ENCODE measurements around the gene GHRH.

GHRH gene

GRCh38 chr20:37260923-37261322, 691 bp downstream of the GHRH start:
- DNase-seq (ENCODE audit: low read depth): no peak

DNA sequence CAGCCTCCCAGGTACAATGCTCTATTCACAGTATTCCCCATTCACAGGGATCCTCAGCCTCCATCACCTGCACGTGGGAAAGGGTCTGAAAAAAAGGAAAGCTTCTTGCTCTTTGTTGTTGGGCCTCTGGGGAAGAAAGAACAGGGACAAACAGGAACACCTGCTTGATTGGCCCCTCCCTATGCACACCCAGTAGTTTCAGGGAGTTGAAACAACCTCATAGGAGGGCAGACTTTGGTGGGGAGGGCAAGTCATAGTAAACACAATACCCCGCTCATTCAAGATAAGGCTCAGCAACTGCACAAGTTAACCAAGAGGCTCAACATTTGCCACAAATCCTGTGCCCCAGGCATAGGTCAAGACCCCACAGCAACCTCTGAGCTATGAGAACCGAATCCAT, 1.7 kb downstream of the GHRH start:
- DNase-seq (ENCODE audit: low read depth): no peak

DNA sequence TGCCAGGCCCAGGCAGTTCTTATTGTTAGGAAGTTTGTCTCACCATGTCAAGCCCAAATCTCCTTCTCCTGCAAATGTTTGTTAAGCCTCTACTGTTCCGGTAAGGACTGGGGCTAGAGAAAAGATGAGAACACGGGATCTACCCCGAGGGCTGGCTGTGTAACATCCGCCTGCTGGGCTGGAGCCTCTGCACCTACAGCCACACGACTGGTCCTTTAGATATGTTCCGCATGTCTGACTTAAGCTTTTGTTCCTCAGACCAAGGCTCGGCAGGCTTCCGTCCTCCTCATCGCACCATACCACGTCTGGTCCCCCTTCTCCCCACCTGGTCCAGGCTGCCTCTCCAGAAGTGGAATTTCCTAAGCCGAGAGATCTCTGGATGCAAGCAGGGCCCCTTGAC, 2.6 kb downstream of the GHRH start:
- DNase-seq (ENCODE audit: low read depth): no peak

DNA sequence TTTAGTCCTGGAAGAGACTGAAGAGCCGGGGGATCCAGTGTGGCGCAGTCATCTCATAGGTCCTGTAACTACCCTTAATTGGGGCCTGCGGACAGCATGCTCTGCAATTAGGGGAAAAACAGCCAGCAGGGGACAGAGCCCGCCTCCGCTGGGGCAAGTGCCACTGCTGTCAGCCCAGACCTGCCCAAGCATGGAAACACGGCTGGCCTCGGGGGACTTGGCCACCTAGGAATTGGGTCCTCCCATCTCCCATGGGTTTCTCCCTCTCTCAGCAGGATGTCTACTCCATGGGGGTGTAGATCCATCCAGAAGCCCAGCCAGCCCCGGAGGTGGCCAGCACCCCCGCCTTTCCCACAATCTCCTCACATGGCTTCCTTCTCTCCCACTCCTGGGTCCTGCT, 3.6 kb downstream of the GHRH start:
- DNase-seq (ENCODE audit: low read depth): no peak

DNA sequence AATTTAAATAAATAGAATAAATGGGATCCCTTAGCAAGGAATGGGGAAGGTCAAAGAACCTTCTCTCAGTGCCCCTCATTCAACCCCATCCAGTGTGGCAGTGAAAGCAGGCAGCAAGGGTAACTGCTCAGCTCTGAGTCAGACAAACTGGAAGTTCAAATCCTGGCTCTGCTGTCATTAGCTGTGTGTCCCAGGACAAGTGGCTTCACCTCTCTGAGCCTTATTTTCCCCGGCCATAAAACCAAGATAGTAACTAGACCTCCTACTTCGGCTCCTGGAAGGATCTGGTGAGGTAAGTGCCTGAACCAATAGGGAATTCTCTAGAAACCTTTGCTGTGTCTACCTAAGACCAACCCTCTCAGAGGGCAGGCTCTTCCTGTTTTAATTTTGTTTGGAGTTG, 4.1 kb downstream of the GHRH start:
- DNase-seq (ENCODE audit: low read depth): no peak

DNA sequence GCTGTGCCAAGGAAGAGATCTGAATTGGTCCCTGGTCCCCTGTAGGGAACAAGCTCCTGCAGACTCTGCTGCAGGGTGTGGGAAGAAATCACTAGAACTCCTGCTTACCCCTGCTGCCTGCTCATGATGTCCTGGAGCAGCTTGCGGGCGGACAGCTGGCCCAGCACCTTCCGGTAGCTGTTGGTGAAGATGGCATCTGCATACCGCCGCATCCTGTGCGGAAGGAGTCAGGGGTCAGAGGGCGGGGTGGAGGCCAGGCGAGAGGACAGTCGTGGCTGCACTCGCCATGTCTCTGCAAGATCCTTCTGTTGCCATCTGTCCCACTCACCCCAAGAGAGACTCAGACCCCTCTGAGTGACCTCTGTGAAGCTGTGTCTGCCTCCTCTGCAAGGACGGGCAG, 5.3 kb downstream of the GHRH start:
- DNase-seq (ENCODE audit: low read depth): no peak

GRCh38 chr20:37254114-37254878, 7.3 kb downstream of the GHRH start:
- no peak for DNase-seq (ENCODE audit: low read depth)

DNA sequence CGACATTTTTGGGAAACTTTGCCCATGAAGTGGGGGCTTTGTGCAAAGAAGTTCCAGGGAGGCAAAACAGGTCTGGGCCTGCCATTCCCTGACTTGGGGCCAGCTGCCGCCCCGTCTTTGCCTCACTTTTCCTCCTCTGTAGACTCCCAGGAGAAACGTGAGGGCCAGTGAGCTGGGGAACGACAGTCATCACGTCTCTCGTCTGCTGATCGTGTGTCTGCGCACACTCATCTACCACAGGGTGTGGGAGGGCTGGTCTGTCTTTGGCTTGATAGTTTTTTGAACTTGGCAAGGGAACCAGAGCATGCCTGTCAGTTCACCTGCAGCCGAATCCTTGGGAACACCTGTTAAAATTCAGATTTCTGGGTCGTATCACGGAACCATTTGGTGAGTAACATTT, 8.5 kb downstream of the GHRH start:
- DNase-seq (ENCODE audit: low read depth): no peak

DNA sequence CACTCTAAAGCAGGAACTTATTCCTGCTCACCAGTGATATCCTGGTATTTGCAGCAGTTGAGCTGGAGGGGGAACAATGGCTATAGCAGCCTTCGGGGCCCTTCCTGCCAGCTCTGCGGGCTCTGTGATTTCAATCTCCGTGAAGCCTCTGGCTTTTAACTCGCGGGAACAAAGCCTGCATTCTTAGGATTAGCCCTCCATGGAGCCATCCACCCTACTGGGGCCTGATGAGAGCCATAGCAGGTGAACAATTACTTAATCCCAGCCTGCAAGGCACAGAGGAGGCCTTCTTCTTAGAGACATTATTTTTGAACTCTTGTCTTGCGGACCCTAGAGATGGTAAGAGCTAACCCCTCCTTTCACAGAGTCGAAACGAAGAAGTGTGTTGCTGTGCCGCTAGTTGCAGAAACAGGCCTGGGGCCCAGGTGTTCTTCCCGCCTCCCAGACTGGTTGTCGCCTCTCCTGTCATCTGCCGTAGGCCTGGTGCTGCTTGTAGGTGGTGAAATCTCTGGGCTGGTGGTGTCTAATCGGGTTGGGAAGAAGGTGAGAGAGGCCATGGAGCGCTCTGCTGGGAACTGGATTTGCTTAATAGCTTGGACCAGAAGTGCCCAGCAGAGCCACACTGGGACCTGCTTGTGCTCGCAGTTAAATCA, 9.7 kb downstream of the GHRH start:
- no peak for DNase-seq (ENCODE audit: low read depth)

DNA sequence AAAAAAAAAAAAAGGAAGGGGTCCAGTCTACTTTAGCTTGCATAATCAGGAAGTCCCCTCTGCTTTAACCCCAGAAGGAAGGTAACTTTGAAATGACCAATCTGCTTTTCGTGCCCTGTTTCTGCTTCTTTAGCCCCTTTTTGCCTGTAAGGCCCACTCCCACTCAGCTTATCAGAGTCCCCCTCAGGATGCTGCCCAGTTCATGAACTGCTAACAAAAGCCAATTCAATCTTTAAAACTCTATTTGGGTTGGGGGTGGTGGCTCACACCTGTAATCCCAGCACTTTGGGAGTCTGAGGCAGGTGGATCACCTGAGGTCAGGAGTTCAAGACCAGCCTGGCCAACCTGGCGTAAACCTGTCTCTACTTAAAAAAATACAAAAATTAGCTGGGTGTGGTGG, 12.3 kb downstream of the GHRH start:
- DNase-seq (ENCODE audit: low read depth): no peak

DNA sequence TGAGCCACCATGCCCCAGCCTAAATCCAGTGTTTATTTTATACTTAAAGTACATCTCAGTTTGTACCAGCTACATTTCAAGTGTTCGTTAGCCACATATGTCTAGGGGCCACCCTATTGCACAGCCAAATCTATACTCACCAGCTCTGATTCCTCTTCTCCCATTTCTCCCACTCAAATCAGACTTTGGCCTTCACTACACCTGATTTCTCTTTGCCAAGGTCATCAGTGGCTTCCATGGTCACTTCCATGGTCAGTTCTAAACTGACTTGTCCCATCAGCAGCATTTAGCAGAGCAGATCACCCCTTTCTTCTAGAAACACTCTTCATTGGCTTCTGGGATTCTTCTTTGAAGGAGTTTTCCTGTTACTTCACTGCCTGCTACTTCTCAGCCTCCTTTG, 14.1 kb downstream of the GHRH start:
- no peak for DNase-seq (ENCODE audit: low read depth)

DNA sequence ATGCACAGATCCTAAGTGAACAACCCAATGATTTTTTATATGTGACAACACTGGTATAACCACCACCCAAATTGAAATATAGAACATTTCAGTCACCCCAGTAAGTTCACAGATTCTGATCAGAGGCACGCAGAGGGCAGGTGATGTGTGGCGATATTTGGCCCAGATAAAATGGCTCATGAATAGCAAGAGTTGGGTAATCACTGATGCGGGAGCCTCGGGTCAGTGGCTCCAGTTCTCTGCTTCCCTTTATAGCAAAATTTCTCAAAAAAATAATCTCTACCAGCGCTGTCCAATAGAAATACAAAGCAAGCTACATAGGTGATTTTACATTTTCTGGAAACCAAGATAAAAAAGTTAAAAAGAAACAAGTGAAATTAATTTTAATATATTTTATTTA, 14.9 kb downstream of the GHRH start:
- DNase-seq (ENCODE audit: low read depth): no peak

- no peak for DNase-seq (ENCODE audit: low read depth)
Observed at GRCh38 chr20:37245216-37246150, 16.1 kb downstream of the GHRH start.

DNA sequence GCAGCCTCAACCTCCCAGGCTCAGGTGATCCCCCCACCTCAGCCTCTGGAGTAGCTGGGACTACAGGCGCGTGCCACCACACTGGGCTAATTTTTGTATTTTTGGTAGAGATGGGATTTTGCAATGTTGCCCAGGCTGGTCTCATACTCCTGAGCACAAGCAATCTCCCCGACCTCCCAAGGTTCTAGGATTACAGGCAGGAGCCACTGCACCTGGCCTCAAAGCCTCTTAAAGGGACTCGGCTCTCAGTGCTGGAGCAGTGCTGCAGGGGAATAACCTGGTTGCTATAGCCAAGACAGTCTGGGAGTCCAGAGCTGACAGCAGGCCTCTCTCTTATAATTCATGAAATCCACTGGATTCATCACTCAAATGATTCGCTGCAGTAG, 17.0 kb downstream of the GHRH start:
- DNase-seq (ENCODE audit: low read depth): no peak

DNA sequence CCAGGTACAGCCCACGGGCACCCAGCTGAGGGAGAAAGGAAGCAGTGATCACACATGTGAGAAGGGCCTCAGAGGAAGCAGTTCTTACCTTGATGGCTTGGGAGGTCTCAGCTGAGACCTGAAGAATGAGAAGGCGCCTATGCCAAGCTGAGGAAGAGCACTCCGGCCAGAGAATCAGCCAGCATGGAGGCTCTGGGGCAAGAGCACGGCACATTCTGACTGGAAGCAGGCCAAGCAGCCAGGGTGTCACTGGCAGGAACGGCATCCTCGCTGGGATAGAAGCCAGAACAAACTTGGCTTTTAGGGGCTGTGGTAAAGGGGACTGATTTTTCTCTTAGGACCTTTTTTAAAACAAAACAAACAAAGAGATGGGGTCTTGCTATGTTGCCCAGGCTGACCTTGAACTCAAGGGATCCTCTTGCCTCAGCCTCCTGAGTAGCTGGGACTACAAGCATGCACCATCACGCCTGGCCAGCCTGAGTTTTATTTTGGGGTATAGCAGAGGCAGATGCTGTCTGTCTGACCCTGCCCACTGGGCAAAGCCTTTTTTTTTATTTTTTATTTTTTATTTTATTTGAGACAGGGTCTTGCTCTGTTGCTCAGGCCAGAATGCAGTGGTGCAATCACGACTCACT, 17.6 kb downstream of the GHRH start:
- DNase-seq (ENCODE audit: low read depth): no peak

GRCh38 chr20:37243076-37243936, 18.3 kb downstream of the GHRH start:
- DNase-seq (ENCODE audit: low read depth): no peak

DNA sequence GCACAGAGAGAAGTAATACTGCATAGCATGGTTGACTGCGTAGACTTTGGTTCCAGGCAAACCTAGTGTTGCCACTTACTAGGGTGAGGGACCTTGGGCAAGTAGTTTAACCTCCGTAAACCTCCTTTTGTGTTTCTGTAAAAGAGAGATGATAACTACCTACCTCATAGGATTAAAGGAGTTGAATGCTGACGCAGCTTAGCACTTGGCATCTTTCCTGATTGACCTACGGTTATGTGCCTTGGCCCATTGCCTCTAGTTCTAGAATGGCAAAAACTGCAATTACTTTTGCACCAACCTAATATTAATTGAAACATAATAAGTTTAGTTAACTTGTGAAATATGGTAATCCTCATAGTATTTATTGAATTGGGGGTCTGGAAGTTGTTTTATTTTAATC, 19.1 kb downstream of the GHRH start:
- no peak for DNase-seq (ENCODE audit: low read depth)

- no peak for DNase-seq (ENCODE audit: low read depth)
Observed at GRCh38 chr20:37240337-37241067, 21.1 kb downstream of the GHRH start.

DNA sequence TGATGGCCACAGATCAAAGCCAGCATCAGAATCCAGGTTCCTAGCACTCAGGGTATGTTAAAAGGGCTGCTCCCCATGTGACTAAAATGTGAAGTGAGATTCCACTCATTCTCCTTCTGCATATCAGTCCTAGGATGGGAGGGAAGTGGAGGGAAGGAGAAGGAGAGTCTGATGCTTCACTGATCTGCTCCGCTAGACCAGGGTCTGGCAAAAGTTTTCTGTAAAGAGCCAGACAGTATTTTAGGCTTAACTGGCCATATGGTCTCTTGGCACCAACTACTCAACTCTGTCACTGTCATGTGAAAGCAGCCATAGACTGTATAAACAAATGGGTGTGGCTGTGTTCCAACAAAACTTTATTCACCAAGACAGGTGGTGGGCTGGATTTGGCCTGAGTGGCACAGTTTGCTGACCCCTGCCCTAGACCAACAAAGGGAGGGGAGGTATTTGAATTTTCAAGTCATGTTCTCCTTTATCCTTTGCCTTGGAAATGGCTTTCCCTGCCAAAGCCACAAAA, 22.6 kb downstream of the GHRH start:
- DNase-seq (ENCODE audit: low read depth): no peak

GRCh38 chr20:37238426-37238825, 23.2 kb downstream of the GHRH start:
- no peak for DNase-seq (ENCODE audit: low read depth)

- DNase-seq (ENCODE audit: low read depth): no peak
Observed at GRCh38 chr20:37237656-37238055, 24.0 kb downstream of the GHRH start.

Data from activated T-cell treated with anti-CD3 and anti-CD28 coated beads for 1 hour (primary cell).